ENCODE data around the gene TMCC3. TPM values are rescaled to one million over a fixed set of nuclear protein-coding genes. Genes with fewer than 3 reads are reported as not detected.
"Not testable (repeated sequence)": the region's sequence is repeated elsewhere in the genome, so short reads cannot be mapped to it uniquely, and the experiment has no call there.

The TMCC3 gene
- 6.0 and 10.5 TPM in 2 replicates for total RNA-seq
- 1.3 TPM for polyA plus RNA-seq (2012)

DNA sequence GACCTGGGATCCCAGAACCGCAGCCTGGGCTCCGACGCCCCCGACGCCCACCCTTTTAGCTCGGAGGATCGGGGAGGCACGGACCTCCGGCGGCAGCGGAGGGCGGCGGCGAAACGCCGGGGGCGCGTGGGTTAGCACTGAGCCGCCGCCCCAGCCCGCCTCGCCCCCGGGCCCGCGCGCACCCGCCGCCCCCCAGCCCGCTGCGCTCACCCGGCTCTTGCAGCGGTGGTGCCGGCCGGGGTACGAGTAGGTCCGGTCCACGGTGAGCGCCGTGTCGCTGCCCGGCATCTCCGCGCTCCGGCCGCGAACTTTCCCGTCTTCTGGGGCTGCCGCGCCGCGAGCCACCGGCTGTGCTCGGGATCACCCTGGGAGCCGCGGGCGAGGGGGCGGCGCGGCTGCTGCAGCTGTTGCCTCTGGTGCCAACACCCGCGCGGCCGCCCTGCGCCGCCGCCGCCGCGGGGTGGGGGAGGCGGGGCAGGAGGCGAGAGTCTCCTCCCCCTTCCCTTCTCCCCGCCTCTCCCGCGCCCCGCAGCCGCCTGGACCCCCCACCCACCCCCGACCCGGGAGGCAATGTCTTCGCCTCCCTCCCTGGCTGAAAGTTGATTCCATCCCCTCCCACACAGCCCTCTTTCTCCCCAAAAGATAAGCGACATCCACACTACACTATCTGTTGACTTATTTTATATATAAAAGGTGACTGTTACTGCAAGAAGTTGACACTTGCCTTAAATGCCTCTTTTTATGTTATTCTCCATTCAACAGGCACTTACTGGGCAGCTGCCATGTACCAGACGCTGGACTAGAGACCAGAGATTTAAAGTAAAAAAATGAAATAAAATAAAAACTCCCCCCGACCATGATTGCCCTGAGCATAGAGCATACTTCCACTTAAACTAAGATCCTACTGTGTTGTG is at the start of gene TMCC3:
TSS of gene TMCC3 (minus strand) at position 415 of the 914 bp plus-strand sequence. CDS start at position 288, 127 bp downstream.
- peak; percentile 83 for DNase-seq (ENCODE audit: low read depth)

- DNase-seq (ENCODE audit: low read depth): peak; percentile 61
Observed at GRCh38 chr12:94699801-94700200, 49.4 kb upstream of the TMCC3 start.

- DNase-seq (ENCODE audit: low read depth): no peak
Observed at GRCh38 chr12:94698578-94698977, 48.2 kb upstream of the TMCC3 start.

GRCh38 chr12:94697631-94698030 is 47.3 kb upstream of the TMCC3 start:
- no peak for DNase-seq (ENCODE audit: low read depth)

- no peak for DNase-seq (ENCODE audit: low read depth)
Observed at GRCh38 chr12:94694732-94695131, 44.4 kb upstream of the TMCC3 start.

DNA sequence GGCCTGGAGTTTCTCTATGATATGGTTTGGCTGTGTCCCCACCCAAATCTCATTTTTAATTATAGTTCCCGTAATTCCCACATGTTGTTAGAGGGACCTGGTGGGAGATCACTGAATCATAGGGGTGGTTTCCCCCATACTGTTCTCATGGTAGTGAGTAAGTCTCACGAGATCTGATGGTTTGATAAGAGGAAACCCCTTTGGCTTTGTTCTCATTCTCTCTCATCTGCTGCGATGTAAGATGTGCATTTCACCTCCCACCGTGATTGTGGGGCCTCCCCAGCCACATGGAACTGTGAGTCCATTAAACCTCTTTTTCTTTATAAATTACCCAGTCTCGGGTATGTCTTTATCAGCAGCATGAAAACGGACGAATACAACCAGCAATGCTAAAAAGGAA is 42.5 kb upstream of the TMCC3 start:
- not testable (repeated sequence) for DNase-seq (ENCODE audit: low read depth)

- DNase-seq (ENCODE audit: low read depth): no peak
Observed at GRCh38 chr12:94690198-94690771, 39.9 kb upstream of the TMCC3 start.

DNA sequence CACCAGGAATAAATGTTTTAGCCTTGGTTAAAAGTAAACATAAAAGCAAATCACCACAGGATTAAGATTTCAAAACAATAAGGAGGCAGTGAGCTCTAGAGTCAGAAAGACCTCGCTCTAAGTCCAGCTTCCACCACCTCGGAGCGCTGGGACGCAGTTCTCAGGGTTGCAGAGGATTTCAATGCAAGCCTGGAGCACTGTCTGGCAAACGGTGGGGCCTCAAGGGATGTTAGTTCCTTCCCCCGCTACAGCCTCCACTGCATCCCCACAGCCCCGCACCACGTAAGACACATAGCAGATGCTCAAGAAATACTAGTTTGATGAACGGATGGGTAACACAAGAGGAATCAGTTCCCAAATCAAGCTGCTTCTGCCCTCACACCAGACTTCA is 39.3 kb upstream of the TMCC3 start:
- no peak for DNase-seq (ENCODE audit: low read depth)

GRCh38 chr12:94689002-94689645 is 38.8 kb upstream of the TMCC3 start:
- DNase-seq (ENCODE audit: low read depth): no peak

GRCh38 chr12:94687891-94688290 is 37.5 kb upstream of the TMCC3 start:
- DNase-seq (ENCODE audit: low read depth): no peak

GRCh38 chr12:94686834-94687628 is 36.7 kb upstream of the TMCC3 start:
- no peak for DNase-seq (ENCODE audit: low read depth)

DNA sequence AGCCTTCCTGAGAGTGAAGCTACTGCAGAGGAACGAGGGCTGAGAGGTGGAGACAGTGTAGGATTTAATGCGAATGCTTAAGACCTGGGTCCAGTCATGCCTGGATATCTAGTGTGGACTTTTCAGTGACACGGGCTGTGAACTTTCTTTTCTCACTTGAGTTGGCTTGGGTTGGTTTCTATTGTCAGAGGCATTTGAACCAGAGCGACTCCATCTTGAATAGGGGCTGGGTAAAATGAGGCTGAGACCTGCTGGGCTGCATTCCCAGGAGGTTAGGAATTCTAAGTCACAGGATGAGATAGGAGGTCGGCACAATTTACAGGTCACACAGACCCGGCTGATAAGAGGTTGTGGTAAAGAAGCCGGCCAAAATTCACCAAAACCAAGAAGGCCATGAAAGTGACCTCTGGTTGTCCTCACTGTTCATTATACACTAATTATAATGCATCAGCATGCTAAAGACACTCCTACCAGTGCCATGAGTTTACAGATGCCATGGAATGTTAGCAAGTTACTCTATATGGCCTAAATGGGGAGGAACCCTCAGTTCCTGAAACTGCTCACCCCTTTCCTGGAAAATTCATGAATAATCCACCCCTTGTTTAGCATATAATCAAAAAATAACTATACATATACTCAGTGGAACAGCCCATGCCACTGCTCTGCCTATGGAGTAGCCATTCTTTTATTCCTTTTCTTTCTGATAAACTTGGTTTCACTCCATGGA is 34.2 kb upstream of the TMCC3 start:
- no peak for DNase-seq (ENCODE audit: low read depth)

GRCh38 chr12:94679554-94680195 is 29.3 kb upstream of the TMCC3 start:
- DNase-seq (ENCODE audit: low read depth): no peak

GRCh38 chr12:94678849-94679248 is 28.5 kb upstream of the TMCC3 start:
- no peak for DNase-seq (ENCODE audit: low read depth)

DNA sequence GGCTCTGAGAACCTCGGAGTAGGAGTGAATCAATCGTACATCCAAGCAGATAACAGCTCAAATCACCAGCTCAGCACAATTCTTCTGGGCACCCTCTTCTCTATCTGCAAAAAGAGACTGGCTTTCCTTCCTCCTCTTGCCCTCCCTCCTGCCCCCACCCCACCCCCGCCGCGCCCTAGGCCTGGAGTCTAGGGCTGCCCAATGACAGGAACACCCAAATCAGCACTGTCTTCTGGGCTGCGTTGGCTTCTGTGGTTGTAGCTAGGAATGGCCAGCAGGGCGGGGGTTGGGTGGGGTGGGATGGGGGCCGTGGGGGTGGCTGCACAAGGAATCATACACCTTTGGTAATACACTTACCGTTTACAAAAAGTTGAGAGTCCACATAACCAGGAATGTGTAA is 28.0 kb upstream of the TMCC3 start:
- no peak for DNase-seq (ENCODE audit: low read depth)

- DNase-seq (ENCODE audit: low read depth): no peak
Observed at GRCh38 chr12:94677778-94678177, 27.4 kb upstream of the TMCC3 start.

DNA sequence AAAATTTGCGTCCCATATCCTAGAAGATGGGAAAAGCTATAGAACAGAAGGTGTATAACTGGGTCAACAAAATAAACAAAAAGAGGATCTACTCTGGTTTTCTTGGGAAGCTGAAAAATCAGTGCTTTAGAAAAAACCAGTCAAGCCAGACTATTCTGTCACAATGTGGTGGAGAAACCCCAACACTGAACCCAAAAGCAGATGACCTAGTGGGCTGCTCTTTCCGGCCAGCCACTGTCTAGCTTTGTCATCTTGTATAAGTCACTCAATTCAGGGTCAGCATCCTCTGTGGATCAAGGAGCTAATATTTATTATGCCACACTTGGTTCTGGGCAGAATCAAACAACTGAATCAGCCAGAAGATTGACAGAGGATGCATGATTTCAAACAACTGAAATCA is 26.6 kb upstream of the TMCC3 start:
- no peak for DNase-seq (ENCODE audit: low read depth)

DNA sequence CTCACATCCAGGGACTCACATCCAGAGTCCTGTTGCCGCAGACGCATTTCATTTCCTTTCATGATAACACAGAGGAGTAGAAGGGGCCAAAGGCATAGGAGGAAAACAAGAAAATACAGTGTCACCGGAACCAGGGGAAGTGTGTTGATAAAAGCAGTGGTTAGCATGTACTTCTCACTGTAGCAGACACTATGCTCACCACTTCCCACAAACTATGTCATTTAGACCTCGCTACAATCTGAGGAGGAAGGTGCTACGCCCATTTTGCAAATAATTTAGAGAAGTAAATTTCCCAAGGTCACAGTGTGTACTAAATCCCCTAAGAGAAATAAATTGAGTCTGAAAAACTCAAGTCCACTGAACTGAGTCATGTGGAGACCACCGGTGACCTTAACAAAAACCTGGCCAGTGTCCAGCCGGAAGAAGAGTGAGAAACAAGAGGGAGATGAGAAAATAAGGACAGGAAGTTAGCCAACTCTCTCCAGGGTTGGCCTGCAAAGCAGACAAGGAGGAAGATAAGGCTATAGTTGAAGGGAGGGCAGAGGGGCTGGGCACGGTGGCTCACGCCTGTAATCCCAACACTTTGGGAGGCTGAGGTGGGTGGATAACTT is 25.8 kb upstream of the TMCC3 start:
- DNase-seq (ENCODE audit: low read depth): no peak

DNA sequence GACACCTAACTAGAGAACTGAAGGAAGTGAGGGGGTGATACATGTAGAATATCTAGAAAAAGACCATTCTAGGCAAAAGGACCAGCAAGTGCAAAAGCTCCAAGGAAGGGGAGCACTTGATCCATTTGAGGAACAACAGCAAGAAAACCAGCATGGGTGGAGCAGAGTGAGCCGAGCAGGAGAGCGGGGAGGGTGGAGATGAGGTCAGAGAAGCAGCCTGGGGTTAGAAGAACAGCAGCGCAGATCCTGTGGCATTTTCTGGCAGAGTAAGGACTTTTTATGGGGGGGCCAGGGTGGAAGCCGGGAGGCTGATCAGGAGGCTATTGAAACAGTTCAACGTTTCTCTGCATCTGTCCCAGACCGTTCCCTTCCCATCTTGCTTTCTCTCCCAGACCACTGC is 24.5 kb upstream of the TMCC3 start:
- DNase-seq (ENCODE audit: low read depth): no peak

- no peak for DNase-seq (ENCODE audit: low read depth)
Observed at GRCh38 chr12:94674051-94674451, 23.7 kb upstream of the TMCC3 start.
